MM.1S (cell line): ENCODE data around the gene MGAM2.

Source experiments
- EZH2 ChIP-seq: fragments of 300-600 bp; sonication (generic); optimal IDR thresholded peaks from 2 replicates; pipeline ENCODE3; 2017; ENCODE audit warnings: low read depth, mild to moderate bottlenecking, antibody characterized with exemption, low read length, mixed read lengths
- TF ChIP-seq, protein P1 (sequence below): fragments of 300-600 bp; sonication (generic); IDR thresholded peaks from 2 replicates; pipeline ENCODE4 v1.5.1; 2016; ENCODE audit warnings: antibody characterized with exemption, low read length, mixed read lengths

DNA sequence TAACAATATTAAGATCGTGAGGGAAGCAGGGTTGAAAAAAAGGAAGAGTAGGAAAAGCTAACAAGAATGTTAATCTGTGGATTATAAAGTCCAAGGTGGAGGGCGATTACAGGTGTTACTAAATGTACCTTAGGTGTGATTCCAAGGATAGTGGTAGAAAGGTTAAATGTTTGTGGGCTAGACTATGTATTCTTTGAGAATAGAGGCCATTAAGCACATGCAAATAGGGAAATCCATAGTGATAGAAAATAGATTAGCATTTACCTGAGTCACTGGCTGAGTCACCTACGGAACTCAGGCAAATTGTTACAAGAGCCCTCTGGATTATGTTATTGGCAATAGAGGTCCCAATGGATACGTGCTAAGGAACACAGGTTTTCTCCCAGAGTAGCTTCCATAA, 9.0 kb downstream of the MGAM2 start:
- TF ChIP-seq, protein P1, sequence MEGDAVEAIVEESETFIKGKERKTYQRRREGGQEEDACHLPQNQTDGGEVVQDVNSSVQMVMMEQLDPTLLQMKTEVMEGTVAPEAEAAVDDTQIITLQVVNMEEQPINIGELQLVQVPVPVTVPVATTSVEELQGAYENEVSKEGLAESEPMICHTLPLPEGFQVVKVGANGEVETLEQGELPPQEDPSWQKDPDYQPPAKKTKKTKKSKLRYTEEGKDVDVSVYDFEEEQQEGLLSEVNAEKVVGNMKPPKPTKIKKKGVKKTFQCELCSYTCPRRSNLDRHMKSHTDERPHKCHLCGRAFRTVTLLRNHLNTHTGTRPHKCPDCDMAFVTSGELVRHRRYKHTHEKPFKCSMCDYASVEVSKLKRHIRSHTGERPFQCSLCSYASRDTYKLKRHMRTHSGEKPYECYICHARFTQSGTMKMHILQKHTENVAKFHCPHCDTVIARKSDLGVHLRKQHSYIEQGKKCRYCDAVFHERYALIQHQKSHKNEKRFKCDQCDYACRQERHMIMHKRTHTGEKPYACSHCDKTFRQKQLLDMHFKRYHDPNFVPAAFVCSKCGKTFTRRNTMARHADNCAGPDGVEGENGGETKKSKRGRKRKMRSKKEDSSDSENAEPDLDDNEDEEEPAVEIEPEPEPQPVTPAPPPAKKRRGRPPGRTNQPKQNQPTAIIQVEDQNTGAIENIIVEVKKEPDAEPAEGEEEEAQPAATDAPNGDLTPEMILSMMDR = no peak
- no peak for TF ChIP-seq EZH2
